LNCAP (cell line): ENCODE results near the gene ACHE.

ENCODE experiments used
- CTCF ChIP-seq: fragments of 450-650 bp; IDR thresholded peaks from 2 replicates; pipeline ENCODE4 v1.5.1; 2017; ENCODE audit warnings: mild to moderate bottlenecking

ACHE gene

GRCh38 chr7:100892364-100893317, 3.0 kb downstream of the ACHE start:
- no peak for TF ChIP-seq CTCF

- no peak for TF ChIP-seq CTCF
Observed at GRCh38 chr7:100891568-100892247, 4.0 kb downstream of the ACHE start.

GRCh38 chr7:100890653-100891567, 4.8 kb downstream of the ACHE start:
- no peak for TF ChIP-seq CTCF

GRCh38 chr7:100888988-100889750, 6.5 kb downstream of the ACHE start, which contains the start of gene UFSP1:
Gene UFSP1 (minus strand): TSS chr7:100889715. CDS start chr7:100889271, 444 bp downstream.
- TF ChIP-seq CTCF: no peak

- TF ChIP-seq CTCF: no peak
Observed at GRCh38 chr7:100888291-100888987, 7.2 kb downstream of the ACHE start.

- TF ChIP-seq CTCF: no peak
Observed at GRCh38 chr7:100887516-100888290, 8.0 kb downstream of the ACHE start.
